ENCODE results near the gene EXOC2.

The EXOC2 gene

GRCh38 chr6:520820-521219 is 172.1 kb downstream of the EXOC2 start:
- no peak for DNase-seq

- DNase-seq: no peak
These were observed 174.7 kb downstream of the EXOC2 start for GRCh38 chr6:518218-518617.

- no peak for DNase-seq
These were observed 176.7 kb downstream of the EXOC2 start for GRCh38 chr6:516213-516612.

GRCh38 chr6:515267-515666 is 177.7 kb downstream of the EXOC2 start:
- no peak for DNase-seq

GRCh38 chr6:514396-514978 is 178.5 kb downstream of the EXOC2 start:
- DNase-seq: no peak

- no peak for DNase-seq
These were observed 179.0 kb downstream of the EXOC2 start for GRCh38 chr6:513961-514360.

- DNase-seq: no peak
These were observed 179.9 kb downstream of the EXOC2 start for GRCh38 chr6:513058-513457.

- peak in 1 of 5 donors; percentile 51 for DNase-seq
These were observed 181.3 kb downstream of the EXOC2 start for GRCh38 chr6:511488-512137.

GRCh38 chr6:509676-510075 is 183.3 kb downstream of the EXOC2 start:
- peak in 1 of 5 donors; percentile 73 for DNase-seq

- no peak for DNase-seq
These were observed 184.3 kb downstream of the EXOC2 start for GRCh38 chr6:508614-509013.

- no peak for DNase-seq
These were observed 184.9 kb downstream of the EXOC2 start for GRCh38 chr6:508006-508405.

- no peak for DNase-seq
These were observed 185.9 kb downstream of the EXOC2 start for GRCh38 chr6:506920-507622.

GRCh38 chr6:506508-506907 is 186.4 kb downstream of the EXOC2 start:
- DNase-seq: peak in 1 of 5 donors; percentile 43

- no peak for DNase-seq
These were observed 187.6 kb downstream of the EXOC2 start for GRCh38 chr6:505374-505773.

GRCh38 chr6:504446-504980 is 188.4 kb downstream of the EXOC2 start:
- no peak for DNase-seq

- DNase-seq: no peak
These were observed 189.2 kb downstream of the EXOC2 start for GRCh38 chr6:503610-504362.

- DNase-seq: no peak
These were observed 190.2 kb downstream of the EXOC2 start for GRCh38 chr6:502761-503160.

- peak; percentile 23 to 61 (median 31) for DNase-seq
These were observed 190.9 kb downstream of the EXOC2 start for GRCh38 chr6:501891-502601.

GRCh38 chr6:499617-500016 is 193.3 kb downstream of the EXOC2 start:
- peak in 1 of 5 donors; percentile 52 for DNase-seq

GRCh38 chr6:498795-499231 is 194.1 kb downstream of the EXOC2 start:
- peak in 1 of 5 donors; percentile 80 for DNase-seq

GRCh38 chr6:497258-497657 is 195.7 kb downstream of the EXOC2 start:
- DNase-seq: no peak

- no peak for DNase-seq
These were observed 196.3 kb downstream of the EXOC2 start for GRCh38 chr6:496649-497048.
